ENCODE data around the gene INPP5A. TPM values are rescaled to one million over a fixed set of nuclear protein-coding genes. Genes with fewer than 3 reads are reported as not detected.

Gene INPP5A
- total and polyA plus RNA-seq, 10 of the 15 experiments (the other 5 are each of a cell fraction or from before 2014, with no cell fraction given) = 0.52 to 15.0 (median 6.3) TPM

DNA sequence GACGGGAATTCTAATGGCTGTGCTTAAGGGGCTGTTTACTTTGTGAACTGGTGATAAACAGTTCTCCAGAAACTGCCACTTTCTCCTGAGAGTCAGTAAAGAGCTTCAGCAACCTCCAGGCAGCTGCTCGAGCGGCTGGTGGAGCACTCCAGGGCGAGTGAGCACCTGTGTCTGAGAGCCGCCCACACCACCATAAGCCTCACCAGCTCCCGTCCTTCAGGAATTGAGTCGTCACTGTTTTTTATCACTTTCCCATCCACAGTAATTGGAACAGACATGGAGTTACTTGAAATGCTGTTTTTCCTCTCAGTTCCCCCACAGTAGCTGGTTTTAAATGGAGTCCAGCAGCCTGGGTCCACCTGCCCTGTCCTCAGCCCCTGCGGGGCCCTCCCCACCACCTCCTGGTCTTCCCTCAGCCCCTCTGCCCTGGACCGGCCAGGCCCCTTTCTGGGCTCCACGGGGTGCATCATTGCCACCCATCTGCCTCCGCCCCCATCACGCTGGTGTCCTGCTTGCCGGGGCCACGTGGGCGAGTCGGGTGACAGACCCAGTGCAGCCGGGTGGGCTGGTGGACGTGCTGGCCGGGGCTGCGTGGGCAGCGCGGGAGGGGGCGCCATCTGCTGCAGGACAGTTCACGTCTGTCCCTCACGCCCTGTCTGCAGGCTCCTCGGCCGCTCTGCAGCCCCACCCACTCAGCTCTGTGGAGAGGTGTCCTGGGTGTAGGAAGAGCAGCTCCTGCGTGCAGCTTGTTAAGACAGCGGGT is 192.4 kb downstream of the INPP5A start:
- FAIRE-seq (no peak), DNase-seq (ENCODE audit: low read depth, low spot score) (no peak), ATAC-seq (no peak)
- H3K9me3 ChIP-seq (replicated peaks; ENCODE audit: control insufficient read depth, insufficient read depth, low read length) = no peaks in the 10 kb centered on the region
- ChIA-PET RAD21 (ENCODE audit: unreplicated experiment) (no interaction called here), POLR2A (interaction anchor here (0.6 kb wide), 1 partner anchor 676 kb away, joined by 4 read pairs; no protein-coding TSS in a partner anchor), CTCF (no interaction called here), SMC1A (ENCODE audit: uncharacterized antibody, unreplicated experiment) (interaction anchor here (0.6 to 0.7 kb wide), 2 partner anchors 36 to 495 kb away, joined by 3 read pairs; no protein-coding TSS in a partner anchor)
- H3K79me2 ChIP-seq (ENCODE audit: control insufficient read depth, insufficient read depth, low read length) = no peaks in the 10 kb centered on the region
- BruUV-seq (replicated peaks) = no TSS peak
- WGBS (ENCODE audit: insufficient coverage, insufficient replicate concordance, low lambda C conversion rate, missing lambda C conversion rate) = 87% methylated on average over 28 of the region's 29 CpGs
- H3K4me2 ChIP-seq (ENCODE audit: control insufficient read depth, insufficient read depth) = no peak overlapping the region
- no peak overlapping the region for H3K4me3 ChIP-seq
- in situ Hi-C loops (cut with MboI) = no loop called here
- no peaks in the 10 kb centered on the region for H3K27me3 ChIP-seq (replicated peaks in 1 of 2; ENCODE audit: control insufficient read depth in 2 of 2, insufficient read depth in 2 of 2, low read length in 1 of 2)
- no peaks in the 10 kb centered on the region for H3K4me1 ChIP-seq (ENCODE audit: control insufficient read depth, insufficient read depth, low read length)
- H3K9ac ChIP-seq (ENCODE audit: control insufficient read depth, insufficient read depth, low read length) = no peak overlapping the region
- H3K36me3 ChIP-seq (ENCODE audit: control insufficient read depth in 2 of 2, insufficient read depth in 2 of 2, low read length in 1 of 2) = no peaks in the 10 kb centered on the region; a peak in 2 of 4 replicates
- no peaks in the 10 kb centered on the region for H4K20me1 ChIP-seq (ENCODE audit: control insufficient read depth, insufficient read depth)
- TF ChIP-seq CEBPB (IDR thresholded peaks at IDR 0.05; ENCODE audit: borderline replicate concordance in 1 of 2, low read depth in 2 of 2, low read length in 2 of 2) (no peak), POLR2AphosphoS2 (IDR thresholded peaks at IDR 0.05; ENCODE audit: low read depth, low read length) (no peak), TARDBP (IDR thresholded peaks at IDR 0.05; ENCODE audit: borderline replicate concordance) (no peak), TBL1XR1 (IDR thresholded peaks at IDR 0.05; ENCODE audit: low read depth, low read length) (no peak), NR2C1 (IDR thresholded peaks at IDR 0.05) (no peak), EZH2 (IDR thresholded peaks at IDR 0.05; ENCODE audit: borderline replicate concordance, control insufficient read depth, low read depth, low read length) (no peak), SRF (IDR thresholded peaks at IDR 0.05; ENCODE audit: low read depth in 2 of 2, low read length in 2 of 2) (no peak), IKZF1 (conservative IDR thresholded peaks at IDR 0.05) (no peak), MTA3 (IDR thresholded peaks at IDR 0.05; ENCODE audit: borderline replicate concordance, low read length) (no peak), KDM1A (IDR thresholded peaks at IDR 0.05; ENCODE audit: borderline replicate concordance) (no peak), BMI1 (IDR thresholded peaks at IDR 0.05; ENCODE audit: borderline replicate concordance) (no peak), KLF5 (IDR thresholded peaks at IDR 0.05; ENCODE audit: partially characterized antibody) (no peak), IRF4 (IDR thresholded peaks at IDR 0.05; ENCODE audit: low read depth, low read length) (no peak), SIX5 (IDR thresholded peaks at IDR 0.05; ENCODE audit: low read depth, low read length, severe bottlenecking) (no peak)
- no peak overlapping the region for H2AFZ ChIP-seq (ENCODE audit: control insufficient read depth, low read depth, low read length)
- intact Hi-C loops (cut with micrococcal nuclease; ENCODE audit: unreplicated experiment) = no loop called here
- no peak overlapping the region for H3K27ac ChIP-seq (ENCODE audit: control insufficient read depth, insufficient read depth)

All from GM12878 (cell line).